HTERT RPE-1 (cell line): Measurements from ENCODE around the gene AVPI1.

ENCODE experiments used
- in situ Hi-C: fragments of 300-500 bp; cut with MboI; formaldehyde crosslinking; loops from 4 replicates; pipeline ENCODE4 v1.14.3; 2020; ENCODE audit warnings: low sequenced_read_pairs

The AVPI1 gene, protein sequence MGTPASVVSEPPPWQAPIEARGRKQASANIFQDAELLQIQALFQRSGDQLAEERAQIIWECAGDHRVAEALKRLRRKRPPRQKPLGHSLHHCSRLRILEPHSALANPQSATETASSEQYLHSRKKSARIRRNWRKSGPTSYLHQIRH

DNA sequence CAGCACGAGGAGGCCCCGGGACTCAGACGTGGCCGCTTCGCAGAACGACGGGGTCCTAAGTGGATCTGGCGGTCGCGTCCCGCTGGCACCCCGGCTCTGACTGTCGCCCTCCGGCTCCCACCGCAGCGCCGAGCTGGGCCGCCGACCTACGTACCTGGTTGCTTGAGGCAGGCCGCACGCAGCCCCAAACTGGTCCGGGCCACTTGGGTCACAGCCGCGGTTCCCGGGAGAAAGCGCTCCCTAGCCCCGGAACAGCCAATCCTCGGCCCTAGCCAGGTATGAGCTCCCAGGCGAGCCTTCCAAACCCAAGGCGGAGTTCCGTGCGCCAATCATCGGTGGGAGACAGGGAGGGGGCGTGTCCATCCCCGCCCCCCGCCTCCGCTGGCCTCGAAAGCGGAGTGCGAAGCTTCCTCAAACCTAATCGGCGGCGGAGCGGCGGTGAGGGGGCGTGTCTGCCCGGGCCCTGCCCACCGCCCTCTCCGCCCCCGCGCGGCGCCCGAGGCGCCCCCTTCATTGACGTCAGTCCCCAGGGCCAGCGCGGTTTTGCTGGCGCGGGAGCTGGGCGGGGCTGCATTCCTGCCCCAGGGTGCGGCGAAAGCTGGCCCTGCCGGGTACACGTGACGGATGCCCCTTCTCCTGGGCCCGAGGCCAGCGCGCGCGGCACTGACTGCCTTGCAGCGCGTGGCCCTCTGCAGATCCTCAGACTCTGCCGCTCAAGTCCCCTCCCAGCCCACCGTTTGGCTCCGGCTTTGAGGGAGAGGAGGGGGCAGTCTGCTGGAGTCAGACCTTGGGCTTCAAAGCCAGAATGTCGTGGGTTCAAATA, at the start of gene AVPI1:
TSS of gene AVPI1 (minus strand) at position 280 of the 823 bp plus-strand sequence. CDS start 7,336 bp downstream, outside the sequence.
- in situ Hi-C loops, result no loop called here

GRCh38 chr10:97736403-97736901, 49.4 kb upstream of the AVPI1 start:
- in situ Hi-C loops, result no loop called here

DNA sequence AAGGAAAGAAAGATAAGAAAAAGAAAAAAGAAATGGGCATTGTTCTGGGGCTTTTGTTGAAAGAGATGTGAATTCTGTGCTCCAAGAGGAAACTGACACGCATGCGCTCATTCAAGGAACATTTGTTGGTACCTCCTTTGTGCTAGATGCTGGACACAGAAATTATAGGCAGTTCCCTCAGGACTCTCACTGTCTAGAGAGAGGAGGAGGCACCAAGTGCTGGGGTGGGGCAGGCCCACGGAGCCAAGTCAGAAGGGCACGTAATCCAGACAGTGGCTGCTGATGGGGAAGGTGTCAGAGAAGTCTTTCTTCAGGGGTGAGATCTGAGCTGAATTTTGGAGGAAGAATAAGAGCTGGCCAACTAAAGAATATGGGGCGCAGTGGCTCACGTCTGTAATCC, 47.0 kb upstream of the AVPI1 start:
- in situ Hi-C loops, result no loop called here

- in situ Hi-C loops, result no loop called here
Observed at GRCh38 chr10:97733256-97733655, 46.2 kb upstream of the AVPI1 start.

- in situ Hi-C loops, result no loop called here
Observed at GRCh38 chr10:97732052-97732359, 45.0 kb upstream of the AVPI1 start.

DNA sequence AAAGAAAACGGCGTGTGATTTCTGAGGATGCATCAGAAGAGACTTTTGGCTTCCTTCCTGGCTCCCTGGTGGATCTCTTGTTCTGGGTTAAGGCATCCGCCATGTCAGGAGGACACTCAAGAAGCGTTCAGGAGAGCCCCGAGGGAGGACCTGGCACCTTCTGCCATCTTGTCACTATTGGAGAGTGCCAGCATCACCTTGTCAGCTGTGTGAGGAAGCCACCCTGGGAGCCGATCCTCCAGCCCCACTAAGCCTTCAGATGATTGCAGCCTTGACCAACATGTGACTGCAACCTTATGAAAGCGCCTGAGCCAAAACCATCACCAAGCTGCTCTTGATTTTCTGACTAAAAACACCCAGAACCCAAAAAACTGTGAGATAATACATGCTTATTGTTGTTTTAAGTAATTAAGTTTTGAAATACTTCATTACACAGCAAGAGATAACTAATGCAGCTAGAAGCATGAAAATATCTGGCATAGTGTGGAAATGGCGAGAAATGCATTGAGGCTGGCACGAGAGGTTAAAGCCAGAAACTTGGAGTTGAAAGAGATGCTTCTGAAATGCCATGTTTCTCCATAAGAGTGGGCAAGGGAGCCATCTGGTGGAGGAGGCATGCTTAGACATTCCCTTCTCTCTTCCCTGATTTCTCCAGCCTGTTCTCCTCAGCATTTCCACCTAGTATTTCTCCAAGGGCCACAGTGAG, 44.5 kb upstream of the AVPI1 start:
- in situ Hi-C loops, result no loop called here

GRCh38 chr10:97729014-97729413, 42.0 kb upstream of the AVPI1 start:
- in situ Hi-C loops, result no loop called here

- in situ Hi-C loops, result no loop called here
Observed at GRCh38 chr10:97726636-97727178, 39.7 kb upstream of the AVPI1 start.

DNA sequence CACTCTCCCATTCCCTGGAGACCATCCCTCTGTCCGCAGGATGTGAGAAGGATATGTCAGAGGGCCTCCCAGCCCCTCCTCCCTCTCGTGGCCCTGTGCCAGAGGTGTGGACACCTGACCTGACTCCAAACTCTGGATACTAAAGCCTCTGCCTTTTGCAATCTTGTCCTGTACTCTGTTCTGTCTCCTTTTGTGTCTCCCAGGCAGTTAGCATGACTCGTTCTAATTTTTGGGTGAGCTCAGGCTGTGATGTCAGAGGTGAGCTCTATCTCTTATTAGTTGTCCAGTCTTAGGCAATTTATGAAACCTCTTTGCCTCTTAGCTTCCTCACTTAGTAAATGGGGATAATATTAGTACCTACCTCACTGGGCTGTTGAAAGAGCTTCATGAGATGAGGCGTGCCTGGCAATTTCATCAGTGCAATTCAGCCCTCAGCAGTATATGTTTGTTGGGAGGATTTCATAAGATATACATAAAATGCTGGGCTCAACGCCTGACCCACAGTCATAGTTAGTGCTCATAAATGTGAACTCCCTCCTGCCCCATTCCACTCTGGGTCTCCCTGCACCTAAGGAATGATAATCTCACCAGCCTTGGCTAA, 37.4 kb upstream of the AVPI1 start:
- in situ Hi-C loops, result no loop called here

DNA sequence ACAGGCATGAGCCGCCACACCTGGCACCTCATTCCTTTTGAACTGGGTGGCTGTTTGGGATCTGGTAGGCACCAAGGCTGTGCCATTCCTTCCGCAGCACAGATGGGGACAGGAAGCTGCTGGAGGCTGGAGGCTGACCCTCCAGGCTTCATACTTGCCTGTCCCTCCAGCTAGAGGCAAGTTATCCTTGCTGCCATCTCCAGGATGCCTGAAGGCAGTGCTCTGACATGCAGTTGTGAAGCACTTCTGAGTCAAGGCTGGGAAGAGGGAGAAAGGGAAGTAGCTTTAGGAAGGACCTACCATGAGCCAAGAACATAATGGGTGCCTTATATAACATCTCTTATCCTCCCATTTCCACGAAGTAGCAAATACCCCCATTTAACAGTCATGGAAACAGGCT, 36.0 kb upstream of the AVPI1 start:
- in situ Hi-C loops, result no loop called here

- in situ Hi-C loops, result no loop called here
Observed at GRCh38 chr10:97721871-97722780, 35.1 kb upstream of the AVPI1 start.

DNA sequence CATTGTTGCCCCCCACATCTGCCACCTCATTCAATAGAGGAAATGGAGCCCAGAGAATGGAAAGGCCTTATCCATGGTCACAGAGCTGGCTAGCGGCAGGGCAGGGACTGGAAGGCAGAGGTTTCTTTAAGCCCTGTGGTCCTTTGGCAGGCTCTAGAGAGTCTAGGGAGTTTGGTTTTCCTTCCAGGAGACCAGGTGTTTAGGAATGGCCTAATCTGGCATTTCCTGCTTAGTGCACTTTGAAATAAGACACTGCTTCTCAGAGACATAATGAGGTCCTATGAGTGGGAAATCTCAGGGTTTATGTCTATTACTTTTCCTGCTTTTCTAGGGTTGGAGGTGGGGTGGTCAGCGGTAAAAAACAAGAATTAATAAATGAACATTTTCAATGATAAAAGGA, 32.6 kb upstream of the AVPI1 start:
- in situ Hi-C loops, result no loop called here

- in situ Hi-C loops, result no loop called here
Observed at GRCh38 chr10:97718659-97719142, 31.7 kb upstream of the AVPI1 start.

DNA sequence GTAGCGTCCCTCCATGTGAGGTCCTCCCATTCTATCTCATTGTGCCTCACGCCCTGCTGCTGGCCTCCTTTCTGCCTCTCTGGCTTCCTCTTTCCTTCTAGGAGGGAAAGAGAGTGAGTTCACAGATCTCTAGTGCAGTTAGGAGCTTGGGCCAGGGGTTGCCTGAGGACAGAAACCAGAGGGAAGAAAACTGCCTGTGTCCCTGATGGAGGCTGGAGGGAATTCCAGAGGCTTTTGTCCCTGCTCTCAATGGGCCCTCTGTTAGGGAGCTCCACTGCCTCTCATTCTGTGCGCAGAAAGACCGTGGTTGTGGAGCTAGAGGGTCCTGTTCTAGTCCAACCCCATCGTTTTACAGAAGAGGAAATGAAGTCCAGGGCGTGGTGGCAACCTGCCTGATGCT, 31.1 kb upstream of the AVPI1 start:
- in situ Hi-C loops, result no loop called here

- in situ Hi-C loops, result no loop called here
Observed at GRCh38 chr10:97717627-97718026, 30.6 kb upstream of the AVPI1 start.

DNA sequence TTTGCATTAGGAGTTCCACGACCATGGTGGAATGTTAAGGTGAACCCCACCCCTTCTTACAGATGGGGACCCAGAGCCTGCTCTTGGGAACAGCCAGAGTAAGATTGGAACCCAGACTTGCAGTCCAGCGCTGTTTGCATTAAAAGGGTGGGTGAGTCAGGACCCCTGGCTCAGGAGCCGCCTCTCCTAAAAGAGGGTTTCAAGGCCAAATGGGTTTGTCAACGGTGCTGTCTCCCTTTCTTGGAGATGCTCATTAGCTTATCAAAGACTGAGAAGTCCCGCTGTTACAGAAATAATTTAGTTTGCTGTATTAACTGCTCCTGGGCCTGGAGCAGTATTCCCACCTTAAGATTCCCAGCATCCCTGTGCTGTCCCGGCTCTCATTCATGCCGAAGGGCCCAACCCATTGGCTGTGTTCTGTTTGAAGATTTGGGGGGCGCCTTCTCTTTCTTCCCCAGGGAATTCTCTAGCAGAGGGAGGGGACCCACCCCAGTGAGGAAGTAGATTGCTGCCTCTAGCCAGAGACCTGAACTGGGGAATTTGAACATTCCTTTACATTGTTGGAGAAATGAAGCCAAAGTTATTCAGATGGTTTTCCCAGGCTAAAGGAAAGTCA, 28.3 kb upstream of the AVPI1 start:
- in situ Hi-C loops, result no loop called here

DNA sequence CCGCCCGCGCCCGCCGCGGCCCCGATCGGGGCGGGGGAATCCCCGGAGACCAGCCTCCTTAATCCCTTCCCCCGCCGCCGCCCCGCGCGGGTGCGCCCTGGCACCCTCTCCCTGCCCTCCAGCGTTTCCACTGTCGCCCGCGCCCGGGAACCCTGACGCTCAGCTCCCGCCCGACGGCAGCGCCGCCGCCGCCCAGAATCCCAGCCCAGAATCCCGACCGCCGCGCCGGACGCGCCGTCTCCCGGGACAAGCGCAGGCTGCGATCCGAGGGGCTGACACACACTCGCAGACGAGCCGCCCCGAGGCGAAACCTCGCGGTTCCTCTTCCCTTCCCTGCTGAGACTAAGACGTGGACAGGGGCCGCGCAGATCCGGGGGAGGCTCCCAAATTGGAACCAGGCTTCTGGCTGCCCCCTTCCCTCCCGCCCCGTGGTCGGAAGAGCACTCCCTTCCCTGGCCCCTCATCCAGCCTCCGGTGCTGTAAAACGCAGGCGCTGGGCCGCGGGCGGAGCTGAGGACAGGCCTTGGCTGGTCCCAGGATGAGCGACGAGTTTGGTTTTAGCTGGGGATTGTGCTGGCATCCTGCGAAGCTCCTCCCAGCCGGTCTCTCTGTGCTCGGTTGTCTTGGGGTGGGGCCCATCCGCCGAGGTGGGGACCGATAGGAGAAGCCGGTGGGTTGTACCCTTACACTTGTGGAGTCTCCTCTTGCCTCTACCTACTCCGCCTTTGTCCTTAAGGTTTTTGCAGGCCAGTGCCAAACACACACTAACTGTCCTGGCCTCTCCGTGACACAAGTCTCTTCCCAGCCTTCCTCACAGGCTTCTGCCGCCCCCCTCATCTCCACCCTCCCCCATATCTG, 27.6 kb upstream of the AVPI1 start:
- in situ Hi-C loops, result no loop called here

DNA sequence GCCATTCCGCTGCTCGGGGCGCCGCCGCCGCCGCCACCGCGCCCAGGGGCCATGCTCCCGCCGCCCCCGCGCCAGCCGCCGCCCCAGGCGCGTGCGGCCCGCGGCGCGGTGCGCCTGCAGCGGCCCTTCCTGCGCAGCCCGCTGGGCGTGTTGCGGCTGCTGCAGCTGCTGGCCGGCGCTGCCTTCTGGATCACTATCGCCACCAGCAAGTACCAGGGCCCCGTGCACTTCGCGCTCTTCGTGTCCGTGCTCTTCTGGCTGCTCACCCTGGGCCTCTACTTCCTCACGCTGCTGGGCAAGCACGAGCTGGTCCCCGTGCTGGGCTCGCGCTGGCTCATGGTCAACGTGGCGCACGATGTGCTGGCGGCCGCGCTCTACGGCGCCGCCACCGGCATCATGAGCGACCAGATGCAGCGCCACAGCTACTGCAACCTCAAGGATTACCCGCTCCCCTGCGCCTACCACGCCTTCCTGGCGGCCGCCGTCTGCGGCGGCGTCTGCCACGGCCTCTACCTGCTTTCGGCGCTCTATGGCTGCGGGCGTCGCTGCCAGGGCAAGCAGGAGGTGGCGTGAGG, 26.9 kb upstream of the AVPI1 start:
- in situ Hi-C loops, result no loop called here
